Forelimb muscle (tissue), 1 donor: ENCODE data around the gene FDPS. TPM values are rescaled to one million over a fixed set of nuclear protein-coding genes. Genes with fewer than 3 reads are reported as not detected.

Experiments
- DNase-seq: peaks from one replicate; pipeline ENCODE4 v3.0.0-alpha.2; 2013; ENCODE audit warnings: low read depth
- polyA plus RNA-seq: library from polyadenylated mRNA; unstranded; fragments of 120-200 nt; gene quantifications from one replicate; pipeline ENCODE4 v1.2.1, GENCODE V29; 2013; ENCODE audit not compliant: insufficient read length

The FDPS gene
- polyA plus RNA-seq, result 115 TPM

GRCh38 chr1:155308493-155309422, at the start of gene FDPS:
FDPS (plus strand) TSS chr1:155308866; CDS start chr1:155309790, 924 bp downstream.
- peak; percentile 98 for DNase-seq

GRCh38 chr1:155260276-155260675, 48.4 kb upstream of the FDPS start:
- no peak for DNase-seq

- DNase-seq, result no peak
These were observed 47.2 kb upstream of the FDPS start for GRCh38 chr1:155261493-155261851.

DNA sequence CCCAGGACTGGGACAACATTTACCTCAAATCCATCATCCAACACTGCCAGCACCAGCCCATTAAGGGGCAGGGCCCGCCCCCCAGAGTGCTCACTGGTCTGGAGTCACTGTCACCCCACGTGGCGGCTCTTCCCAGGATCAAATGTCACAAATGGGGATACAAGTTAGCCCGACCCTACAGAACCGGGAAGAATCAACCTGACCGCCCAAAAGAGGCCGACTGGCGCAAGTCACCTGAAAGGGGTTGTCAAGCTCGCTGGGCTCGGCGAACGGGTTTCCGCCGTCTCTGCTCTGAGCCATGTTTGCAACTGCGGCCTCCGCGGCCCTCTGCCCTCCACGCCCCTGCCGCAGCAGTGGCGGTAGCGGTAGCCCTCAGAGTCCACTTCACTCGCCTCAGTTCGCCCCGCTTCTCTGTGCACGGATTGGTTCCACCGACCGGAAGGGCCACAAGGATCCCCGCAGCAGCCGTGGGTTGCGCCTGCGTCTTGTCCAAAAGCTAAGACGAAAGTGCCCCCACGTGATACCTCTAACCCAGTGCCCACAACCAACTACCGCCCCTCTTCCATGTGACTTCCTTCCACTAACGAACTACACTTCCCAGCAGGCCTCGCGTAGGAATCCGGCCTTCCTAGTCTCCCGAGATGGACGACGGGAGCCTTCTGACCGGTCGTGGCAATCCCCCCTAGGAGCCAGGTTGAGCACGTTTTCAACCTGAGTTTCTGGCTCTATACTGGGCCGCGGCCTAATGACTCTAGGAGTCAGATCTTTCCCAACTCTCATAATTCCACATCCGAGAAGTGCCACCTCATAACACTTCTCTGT, 46.6 kb upstream of the FDPS start, which contains the start of gene SCAMP3:
TSS of gene SCAMP3 (minus strand) at position 509 of the 822 bp plus-strand sequence. CDS start at position 300, 209 bp downstream.
- peak; percentile 95 for DNase-seq

DNA sequence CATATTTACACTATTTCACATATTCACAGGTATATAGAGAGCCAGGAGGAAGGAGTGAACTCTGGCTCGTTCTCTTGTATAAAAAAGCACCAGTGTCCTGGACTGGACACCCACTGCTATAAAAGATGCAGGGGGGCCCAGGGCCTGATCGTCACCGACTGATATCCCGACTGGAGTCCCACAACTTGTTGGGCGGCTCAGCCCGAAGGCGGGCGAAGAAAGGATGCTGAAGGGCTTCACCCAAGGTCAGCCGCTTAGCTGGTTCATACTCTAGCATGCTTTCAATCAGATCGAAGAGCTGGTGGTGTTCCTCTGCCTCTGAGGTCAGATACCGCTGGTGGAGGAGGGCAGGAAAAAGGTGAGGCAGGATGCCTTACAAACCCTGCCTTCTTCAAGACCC, 45.6 kb upstream of the FDPS start:
- no peak for DNase-seq

- no peak for DNase-seq
These were observed 42.1 kb upstream of the FDPS start for GRCh38 chr1:155266553-155266952.

GRCh38 chr1:155267373-155267772, 41.3 kb upstream of the FDPS start:
- no peak for DNase-seq

- no peak for DNase-seq
These were observed 40.0 kb upstream of the FDPS start for GRCh38 chr1:155268630-155269029.

GRCh38 chr1:155269381-155269780, 39.3 kb upstream of the FDPS start:
- DNase-seq, result no peak

DNA sequence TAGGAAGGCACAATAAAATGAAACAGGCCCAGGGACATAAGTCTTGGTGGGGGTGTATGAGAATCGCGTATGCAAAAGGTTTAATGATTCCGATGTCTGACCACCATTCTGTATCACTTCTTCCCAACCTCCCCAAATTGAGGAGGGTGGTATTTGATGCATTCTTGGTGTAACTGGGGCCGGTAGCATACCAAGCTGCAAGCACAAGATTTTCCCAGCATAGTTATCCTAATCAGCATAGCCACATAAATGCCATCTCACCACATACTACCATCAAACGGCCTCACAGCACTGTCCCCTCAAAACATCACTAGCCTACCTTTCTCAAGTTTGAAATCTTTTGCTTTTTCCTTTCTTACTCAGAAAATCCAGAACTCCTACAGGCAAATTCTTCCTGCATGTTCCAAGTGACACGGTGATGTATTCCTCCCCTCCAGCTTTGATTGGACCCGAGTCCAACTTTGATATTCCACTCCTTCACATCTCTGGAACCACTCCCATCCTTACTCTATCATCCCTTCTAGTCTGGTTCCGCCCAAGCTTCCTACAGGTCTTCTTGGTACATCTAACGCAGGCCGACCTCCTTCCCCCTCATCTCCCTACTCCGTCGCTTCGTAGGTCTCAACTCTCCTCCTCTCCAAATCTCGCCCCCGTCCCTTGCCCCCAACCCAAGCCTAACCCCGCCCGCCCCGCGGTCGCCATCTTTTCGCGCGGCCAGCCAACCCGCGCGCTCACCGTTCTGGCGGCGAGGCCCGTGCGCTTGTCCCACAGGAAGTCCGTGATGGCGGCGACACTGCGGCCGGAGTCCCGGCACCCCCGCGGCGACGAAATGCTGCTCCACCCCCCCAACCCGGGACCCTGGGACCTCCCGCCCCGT, 36.0 kb upstream of the FDPS start:
- DNase-seq, result no peak

DNA sequence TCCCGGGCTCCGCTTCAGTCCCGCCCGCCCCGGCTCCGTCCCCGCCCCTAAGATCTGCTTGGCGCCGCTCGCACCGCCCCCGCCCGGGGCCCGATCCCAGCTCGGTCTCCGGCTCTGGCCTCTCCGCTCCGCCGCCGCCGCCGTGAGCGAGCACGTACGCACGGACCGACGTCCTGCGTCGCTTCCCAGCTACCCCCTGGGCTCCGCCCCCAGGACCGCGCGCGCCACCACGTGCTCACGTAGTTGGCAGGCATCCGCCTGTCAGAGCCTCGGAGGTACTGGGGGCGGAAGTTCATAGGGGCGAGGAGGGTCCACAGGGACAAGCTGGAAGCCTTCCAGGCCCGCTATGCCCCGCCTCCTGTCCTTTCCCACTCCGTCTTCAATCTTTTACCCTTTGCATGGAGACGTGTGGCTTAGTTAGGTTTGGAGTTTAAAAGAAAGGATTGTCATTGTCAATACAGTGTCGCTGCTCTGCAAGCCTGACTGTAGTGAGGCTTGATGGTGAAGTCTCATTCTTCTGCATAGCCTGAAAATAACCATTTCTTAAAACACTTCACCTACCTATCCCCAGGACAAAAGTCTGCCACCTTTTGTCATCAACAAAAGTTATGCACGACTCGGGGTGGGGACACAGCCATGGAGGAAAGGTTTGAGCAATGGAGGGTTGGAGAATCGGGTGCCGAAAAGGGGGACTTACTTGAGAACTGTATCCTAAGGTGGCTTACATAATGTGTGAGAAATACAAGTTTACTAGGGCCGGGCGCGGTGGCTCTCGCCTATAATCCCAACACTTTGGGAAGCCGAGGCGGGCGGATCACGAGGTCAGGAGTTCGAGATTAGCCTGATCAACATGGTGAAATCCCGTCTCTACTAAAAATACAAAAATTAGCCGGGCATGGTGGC, 35.1 kb upstream of the FDPS start, which contains the start of gene CLK2:
TSS of gene CLK2 (minus strand) at position 162 of the 903 bp plus-strand sequence. CDS start 2,527 bp downstream, outside the sequence.
- peak; percentile 83 for DNase-seq

- DNase-seq, result peak; percentile 91
These were observed 31.4 kb upstream of the FDPS start, which contains the start of gene HCN3 for GRCh38 chr1:155277070-155277901. HCN3 (plus strand) TSS chr1:155277463; CDS start chr1:155277591, 128 bp downstream.

GRCh38 chr1:155277902-155278688, 30.6 kb upstream of the FDPS start:
- DNase-seq, result no peak

DNA sequence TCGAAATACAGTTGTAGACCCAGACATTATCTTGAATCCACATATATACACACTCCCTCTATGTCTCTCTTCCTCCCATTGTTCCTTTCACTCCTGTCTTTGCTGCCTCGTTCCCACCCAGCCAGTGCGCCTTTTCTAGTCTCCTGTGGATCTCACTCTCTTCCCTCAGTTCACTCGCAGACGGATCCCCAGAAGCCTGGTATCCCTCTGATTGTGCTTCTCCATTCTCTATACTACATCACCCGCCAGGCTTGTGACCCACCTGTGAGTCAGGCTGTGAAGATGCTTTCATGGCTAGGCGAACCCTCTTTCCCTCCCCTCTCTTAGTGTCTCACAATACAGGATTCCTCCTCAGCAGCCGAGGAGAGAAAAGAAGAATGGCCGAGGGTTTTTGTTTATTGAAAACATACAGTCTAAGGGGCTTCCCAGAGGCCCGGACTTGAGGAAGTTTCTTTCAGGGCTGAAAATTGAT, 29.9 kb upstream of the FDPS start:
- DNase-seq, result no peak

DNA sequence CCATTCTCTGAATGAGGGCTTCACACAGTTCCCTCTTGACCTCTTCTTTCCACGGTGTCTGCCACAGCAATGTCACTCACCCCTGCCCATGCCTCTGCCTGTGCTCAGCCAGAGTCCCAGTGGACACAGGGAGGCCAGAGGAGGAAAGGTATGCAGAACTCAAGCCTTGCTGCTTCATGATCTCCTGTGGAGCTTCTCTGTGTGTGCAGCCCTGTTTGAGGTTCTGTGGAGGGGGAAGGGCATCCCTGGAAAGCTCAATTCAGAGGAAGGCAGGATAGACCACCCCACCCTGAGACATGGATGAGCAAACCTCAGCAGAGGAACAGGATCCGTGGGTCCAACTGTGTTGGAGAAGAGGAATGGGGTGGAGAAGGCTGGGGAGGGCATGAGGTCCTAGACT, 29.4 kb upstream of the FDPS start:
- DNase-seq, result no peak

DNA sequence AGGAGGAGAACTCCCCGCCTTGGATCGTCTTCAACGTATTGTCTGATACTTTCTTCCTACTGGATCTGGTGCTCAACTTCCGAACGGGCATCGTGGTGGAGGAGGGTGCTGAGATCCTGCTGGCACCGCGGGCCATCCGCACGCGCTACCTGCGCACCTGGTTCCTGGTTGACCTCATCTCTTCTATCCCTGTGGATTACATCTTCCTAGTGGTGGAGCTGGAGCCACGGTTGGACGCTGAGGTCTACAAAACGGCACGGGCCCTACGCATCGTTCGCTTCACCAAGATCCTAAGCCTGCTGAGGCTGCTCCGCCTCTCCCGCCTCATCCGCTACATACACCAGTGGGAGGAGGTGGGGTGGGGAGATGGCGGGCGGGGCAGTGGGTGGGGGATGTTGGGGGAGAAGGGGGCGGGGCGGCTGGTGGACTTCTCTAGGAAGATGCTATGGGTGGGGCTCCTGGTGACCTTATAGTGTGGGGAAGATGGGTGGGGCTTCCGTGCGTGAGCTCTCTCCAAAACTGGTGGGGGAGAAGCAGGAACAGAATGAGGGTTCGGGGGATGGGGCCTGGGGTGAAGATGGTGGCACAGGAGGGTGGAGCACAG, 26.1 kb upstream of the FDPS start:
- DNase-seq, result no peak

DNA sequence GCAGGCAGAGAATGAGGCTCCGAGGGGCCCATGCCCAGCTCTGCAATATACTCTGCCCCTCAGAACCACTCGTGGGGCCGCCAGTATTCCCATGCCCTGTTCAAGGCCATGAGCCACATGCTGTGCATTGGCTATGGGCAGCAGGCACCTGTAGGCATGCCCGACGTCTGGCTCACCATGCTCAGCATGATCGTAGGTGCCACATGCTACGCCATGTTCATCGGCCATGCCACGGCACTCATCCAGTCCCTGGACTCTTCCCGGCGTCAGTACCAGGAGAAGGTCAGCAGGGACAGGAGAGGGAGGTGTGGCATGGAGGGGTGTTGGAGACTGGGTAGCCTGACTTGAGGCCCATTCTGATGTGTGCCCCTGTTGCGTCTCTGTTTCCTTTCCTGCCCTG, 24.2 kb upstream of the FDPS start:
- no peak for DNase-seq

- DNase-seq, result no peak
These were observed 23.6 kb upstream of the FDPS start for GRCh38 chr1:155285063-155285462.
